CMK (cell line): ENCODE results near the gene SLC9A5.

Experiments
- DNase-seq: peaks from one replicate; pipeline ENCODE4 v3.0.0-alpha.2; 2010; ENCODE audit warnings: low read depth

The SLC9A5 gene

DNA sequence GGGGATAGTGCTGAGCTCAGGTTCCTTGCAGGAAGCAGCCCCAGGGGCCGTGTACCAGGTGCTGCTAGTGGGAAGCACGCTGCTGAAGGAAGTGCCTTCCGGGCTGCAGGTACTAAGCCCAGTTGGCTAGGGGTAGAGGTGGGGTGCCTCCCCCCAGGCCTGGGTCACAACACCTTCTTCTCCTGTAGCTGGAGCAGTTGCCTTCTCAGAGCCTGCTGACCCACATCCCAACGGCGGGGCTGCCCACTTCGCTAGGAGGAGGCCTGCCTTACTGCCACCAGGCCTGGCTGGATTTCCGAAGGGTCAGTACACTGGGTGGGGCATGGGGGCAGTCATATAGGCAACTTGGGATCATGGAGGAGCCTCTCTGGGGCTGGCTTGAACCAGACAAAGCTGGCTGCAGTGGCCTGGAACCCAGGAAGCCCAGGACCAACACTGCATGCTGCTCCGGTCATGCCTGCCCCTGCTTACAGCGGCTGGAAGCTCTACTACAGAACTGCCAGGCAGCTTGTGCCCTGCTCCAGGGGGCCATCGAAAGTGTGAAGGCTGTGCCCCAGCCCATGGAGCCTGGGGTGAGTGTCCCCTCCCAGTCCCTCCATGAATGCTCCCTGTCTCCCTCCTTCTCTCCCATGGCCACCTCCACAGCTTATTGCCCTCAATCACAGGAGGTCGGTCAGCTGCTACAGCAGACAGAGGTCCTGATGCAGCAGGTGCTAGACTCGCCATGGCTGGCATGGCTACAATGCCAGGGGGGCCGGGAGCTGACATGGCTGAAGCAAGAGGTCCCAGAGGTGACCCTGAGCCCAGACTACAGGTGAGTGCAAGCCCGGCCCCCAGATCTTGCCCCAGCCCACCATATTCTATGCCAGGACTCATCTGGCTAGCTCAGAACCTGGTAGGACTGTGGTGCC lies 33.0 kb downstream of the SLC9A5 start:
- no peak for DNase-seq

DNA sequence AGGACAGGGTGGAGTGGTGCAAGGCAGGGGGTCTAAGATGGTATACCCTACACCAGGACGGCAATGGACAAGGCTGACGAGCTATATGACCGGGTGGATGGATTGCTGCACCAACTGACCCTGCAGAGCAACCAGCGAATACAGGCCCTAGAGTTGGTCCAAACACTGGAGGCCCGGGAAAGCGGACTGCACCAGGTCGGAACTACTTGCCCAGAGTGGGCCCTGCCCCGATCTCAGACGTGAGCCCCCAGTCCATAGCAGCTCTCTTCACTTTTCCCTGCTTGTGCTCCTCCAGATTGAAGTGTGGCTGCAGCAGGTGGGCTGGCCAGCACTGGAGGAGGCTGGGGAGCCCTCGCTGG lies 33.6 kb downstream of the SLC9A5 start:
- DNase-seq: no peak

DNA sequence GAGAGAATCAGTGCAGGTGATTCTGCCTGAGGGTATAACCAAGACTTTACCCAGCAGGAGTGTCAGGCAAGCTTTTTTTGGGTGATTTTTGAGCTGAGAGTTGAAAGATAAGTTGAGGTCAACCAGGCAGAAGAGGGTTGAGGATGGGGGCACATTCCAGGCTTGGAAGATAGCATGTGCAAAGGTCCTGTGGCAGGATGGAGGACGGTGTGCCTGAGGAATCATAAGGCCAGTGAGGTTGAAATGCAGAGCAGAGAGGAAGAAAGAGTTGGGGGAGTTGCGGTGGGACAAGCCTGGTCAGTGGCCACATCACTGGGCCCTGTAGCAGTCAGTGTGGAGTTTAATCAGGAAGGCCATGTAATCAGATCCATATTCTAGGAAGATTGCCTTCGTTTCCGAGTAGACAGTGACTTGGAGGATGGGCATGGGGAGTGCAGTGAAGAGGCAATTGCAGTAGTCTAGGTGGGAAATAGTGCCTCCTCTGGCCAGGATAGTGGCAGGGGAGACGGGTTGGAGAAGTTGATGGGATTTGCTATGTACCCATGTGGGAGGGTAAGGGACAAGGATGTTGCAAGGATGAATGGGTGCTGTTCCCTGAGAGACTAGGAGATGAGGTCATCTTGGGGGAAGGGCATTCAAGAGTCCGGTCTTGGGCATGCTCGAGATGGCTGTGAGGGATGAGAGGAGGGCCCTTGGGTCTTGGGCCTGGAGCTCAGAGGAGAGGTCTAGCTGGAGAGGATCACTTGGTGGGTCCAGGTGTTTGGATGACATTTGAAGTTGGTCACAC lies 34.5 kb downstream of the SLC9A5 start:
- DNase-seq: no peak

DNA sequence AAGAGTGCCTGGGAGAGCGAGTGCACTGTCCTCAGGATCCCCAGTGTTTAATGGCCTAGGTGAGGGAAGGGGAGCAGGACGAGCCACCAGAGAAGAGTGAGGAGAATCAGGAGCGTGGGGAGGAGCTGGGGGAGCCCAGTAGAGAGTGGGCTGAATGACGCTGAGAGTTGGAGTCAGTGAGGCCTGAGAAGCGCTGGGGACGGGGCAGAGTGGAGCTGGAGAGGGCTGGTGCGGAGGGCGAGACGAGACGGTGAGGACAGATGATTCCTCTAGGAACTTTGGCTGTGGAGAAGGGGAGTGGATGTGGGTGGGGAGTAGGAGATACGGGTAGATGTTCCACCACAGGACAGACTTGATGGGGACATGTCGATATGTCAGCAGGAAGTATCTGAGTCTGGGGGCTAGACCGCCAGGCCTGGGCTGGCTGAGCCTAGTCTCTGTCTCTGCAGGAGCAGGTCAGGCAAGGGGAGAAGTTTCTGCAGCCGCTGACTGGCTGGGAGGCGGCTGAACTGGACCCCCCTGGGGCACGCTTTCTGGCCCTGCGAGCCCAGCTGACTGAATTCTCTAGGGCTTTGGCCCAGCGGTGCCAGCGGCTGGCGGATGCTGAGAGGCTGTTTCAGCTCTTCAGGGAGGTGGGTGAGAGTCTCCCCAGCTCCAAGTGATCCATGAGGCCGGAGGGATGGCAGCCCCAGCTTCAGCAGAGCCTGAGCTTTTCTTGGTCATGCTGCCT lies 35.2 kb downstream of the SLC9A5 start:
- no peak for DNase-seq

DNA sequence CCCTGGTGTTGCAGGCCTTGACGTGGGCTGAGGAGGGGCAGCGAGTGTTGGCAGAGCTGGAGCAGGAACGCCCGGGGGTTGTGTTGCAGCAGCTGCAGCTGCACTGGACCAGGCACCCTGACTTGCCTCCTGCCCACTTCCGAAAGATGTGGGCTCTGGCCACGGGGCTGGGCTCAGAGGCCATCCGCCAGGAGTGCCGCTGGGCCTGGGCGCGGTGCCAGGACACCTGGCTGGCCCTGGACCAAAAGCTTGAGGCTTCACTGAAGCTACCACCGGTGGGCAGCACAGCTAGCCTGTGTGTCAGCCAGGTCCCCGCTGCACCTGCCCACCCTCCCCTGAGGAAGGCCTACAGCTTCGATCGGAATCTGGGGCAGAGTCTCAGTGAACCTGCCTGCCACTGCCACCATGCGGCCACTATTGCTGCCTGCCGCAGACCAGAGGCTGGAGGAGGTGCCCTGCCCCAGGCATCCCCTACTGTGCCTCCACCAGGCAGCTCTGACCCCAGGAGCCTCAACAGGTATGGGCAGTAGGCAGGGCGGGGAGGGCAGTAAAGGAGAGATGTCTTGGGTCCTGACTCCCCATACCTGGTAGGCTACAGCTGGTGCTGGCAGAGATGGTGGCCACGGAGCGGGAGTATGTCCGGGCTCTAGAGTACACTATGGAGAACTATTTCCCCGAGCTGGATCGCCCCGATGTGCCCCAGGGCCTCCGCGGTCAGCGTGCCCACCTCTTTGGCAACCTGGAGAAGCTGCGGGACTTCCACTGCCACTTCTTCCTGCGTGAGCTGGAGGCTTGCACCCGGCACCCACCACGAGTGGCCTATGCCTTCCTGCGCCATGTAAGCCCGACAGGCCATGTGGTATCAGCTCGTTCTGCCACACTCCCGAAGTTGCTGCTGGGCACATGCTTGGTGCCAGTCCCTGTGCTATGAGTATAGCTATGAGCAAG lies 36.2 kb downstream of the SLC9A5 start:
- no peak for DNase-seq

DNA sequence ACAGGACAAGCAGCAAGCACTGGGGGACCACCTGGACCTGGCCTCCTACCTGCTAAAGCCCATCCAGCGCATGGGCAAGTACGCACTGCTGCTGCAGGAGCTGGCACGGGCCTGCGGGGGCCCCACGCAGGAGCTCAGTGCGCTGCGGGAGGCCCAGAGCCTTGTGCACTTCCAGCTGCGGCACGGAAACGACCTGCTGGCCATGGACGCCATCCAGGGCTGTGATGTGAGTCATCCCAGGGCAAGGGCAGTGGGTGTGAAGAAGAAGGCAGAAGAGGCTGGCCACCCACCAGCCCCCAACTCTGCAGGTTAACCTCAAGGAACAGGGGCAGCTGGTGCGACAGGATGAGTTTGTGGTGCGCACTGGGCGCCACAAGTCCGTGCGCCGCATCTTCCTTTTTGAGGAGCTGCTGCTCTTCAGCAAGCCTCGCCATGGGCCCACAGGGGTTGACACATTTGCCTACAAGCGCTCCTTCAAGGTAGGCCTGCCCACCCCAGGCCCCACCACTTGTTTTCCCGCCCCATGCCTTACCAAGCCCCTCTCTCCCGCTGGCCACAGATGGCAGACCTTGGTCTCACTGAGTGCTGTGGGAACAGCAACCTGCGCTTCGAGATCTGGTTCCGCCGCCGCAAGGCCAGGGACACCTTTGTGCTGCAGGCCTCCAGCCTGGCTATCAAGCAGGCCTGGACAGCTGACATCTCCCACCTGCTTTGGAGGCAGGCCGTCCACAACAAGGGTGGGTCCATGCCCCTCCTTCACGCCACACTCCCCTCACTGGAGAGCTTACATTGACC lies 37.9 kb downstream of the SLC9A5 start:
- no peak for DNase-seq

DNA sequence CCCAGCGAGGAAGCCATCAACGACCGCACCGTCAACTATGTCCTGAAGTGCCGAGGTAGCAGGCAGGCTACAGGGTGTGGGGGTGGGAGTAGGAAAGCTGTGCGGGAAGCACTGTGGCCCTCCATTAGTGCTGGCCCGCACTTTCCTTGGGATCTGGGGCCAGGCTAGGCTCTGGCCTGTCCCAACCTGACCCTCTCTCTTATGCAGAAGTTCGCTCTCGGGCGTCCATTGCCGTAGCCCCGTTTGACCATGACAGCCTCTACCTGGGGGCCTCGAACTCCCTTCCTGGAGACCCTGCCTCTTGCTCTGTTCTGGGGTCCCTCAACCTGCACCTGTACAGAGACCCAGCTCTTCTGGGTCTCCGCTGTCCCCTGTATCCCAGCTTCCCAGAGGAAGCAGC lies 39.2 kb downstream of the SLC9A5 start:
- no peak for DNase-seq

DNA sequence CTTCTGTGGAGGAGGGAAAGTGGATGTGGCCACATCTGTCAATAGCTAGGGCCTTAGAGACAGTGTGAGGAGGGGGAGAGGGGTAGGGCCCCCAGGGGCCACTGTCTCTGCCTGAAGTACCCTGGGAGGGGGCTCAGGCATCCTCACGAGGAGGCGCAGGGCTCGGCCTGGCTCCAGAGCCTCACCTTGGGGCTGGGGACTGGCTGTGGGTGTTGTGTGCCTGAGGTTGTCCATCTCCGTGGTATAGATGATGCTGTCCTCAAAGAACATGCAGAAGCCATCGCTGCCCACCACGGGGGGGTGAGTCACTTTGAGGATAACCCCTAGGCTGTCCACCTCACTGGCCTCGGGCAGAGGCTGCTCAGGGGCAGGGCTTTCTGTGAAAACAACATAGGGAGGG lies 42.7 kb downstream of the SLC9A5 start:
- DNase-seq: no peak

DNA sequence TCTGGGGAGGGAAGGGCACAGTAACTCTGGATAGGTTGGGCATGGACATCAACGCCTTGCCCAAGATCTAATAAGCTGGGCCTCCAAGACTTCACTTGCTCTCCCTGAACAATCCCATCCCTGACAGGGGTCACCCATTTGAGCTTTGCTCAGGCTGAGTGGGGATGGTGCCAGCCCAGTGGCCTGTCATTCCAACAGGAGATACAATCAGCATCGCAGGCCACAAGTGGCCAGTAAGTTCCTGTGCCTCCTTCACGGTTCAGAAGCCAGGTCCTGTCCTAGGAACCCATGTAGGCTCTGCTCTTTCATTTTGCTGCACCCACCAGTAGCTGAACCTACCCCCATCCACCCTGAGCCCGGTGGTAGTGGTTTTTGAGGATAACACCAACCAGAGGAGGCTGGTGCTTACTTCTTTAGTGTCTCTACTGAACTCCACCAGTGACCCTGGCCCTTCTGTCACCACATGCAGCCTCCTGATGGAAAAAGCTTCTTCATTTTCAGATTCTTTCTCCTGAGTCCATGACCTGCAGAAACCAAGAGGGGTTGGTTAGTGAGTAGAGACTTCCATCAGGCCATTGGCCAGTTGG lies 45.5 kb downstream of the SLC9A5 start:
- DNase-seq: no peak

DNA sequence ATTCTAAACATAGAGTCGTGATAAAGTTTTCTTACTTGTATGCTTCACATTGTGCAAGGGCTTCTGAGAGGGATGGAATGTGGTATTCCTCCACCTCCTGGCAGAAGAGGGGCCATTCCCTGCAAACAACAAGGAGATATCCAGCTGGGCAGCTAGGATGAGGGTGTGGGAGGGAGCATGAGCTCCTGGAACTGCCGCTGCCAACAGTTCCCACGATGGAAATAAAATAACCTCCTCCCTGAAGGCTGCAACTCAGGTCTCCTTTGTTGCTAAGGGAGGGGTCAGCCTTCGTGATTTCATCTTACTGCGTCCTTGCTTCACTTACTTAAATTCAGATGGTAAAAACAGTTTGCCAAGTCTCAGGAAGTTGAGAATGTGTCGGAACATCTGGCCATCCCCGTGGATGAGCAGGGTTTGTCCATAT lies 46.2 kb downstream of the SLC9A5 start:
- DNase-seq: no peak

DNA sequence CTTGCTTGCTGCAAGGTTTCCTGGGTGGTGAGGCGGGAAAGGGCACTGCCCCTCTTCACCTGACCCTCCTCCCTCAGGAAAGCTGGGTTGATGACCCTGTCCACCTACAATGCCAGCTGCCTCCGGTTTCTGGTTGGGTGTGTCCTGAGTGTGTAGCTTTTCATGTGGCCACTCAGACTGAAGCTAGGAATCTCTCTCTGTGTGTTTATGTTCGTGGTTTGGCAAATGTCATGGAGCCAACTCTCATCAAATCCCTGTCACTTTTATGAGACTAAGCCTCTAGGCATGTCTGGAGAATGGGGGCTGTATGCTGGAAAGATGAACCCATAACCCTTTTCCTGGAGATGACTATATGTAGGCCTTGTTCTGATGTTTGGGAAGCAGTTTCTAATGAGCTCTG lies 47.6 kb downstream of the SLC9A5 start:
- no peak for DNase-seq

DNA sequence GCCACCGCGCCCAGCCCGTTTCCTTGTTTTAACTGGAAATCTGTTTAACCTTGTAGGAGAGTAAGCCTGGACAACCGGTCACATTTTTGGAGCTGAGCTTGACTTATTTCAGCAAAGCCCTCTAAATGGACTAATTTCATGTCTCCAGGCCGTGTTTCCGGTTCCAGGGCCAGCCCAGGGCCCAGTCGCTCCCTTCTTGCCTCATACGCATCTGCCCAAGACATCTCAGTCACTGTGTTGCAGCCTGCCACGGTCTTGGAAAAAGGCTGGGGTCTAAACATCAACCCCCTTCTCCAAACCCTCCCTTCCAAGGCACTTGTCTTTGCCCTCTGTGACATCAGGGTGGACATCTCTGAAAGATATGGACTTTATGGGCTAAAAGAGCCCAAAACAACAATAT lies 49.5 kb downstream of the SLC9A5 start:
- DNase-seq: no peak

DNA sequence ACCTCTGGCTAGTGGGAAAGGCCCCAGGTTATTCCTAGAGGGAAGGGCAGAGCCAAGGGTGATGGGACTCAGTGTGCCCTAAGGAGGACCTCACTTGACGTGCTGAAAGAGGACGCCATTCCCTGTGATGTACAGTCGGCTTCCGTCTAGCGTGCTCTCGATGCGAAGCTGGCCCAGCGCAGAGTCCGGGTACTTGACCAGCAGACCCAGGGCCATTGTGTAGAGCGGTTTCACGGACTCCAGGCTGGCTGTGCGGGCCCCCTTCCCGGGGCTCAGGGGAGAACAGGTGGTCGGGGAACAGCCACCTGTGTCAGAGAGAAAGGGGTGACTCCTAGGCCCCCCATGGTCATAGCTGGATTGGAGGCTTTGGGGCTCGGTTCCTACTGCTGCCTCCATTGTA lies 50.5 kb downstream of the SLC9A5 start:
- DNase-seq: no peak

DNA sequence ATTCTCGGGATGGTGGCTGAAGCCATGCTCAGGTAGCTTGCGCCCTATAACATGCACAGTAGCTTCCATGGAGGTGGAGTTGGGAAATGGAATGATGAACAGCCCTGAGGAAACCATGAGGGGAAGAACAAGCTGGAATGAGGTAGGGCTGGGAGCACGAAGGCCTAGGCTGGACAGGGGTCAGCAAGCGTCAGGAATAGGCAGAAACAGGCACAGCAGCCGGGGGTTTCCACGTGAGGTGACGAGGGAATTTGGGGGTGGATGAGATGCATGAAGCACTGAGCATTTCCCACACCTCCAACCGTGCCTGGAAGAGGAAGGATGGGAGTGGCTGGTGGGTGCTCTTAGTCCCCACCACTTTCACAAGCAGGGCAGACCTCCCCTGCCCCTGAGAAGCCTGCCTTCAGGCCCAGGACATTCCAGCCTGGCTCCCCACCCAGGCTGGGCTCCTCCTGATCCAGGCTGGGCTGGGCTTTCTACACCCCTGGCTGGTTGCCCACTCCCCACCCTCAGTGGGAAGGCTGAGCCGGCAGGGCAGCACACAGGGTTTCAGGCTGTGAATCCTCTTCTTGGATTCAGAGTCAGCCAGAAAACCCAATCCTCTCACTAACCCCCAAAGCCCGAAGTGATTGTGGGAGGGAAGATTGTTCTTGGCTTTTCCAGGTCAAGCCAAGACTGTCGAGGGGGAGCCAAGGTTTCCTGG lies 52.5 kb downstream of the SLC9A5 start:
- DNase-seq: no peak

DNA sequence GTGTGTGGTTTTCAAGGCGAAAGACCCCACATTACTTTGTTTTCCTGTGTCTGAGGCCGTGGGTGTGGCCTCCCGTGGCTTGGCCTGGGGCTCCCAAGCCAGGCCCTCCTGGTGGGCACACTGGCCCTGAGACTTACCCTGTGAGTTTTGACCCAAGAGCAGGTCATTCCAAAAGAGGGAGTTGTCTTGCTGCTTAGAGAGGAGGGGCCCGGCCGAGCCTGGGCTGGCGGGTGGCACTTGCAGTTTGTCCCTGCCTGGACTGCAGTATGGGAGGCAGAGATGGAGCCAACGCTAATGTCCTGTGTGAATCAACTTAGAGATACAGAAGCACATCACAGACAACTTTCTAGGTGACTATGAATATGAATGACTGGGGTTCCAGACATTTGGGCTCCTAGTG lies 53.3 kb downstream of the SLC9A5 start:
- DNase-seq: no peak

DNA sequence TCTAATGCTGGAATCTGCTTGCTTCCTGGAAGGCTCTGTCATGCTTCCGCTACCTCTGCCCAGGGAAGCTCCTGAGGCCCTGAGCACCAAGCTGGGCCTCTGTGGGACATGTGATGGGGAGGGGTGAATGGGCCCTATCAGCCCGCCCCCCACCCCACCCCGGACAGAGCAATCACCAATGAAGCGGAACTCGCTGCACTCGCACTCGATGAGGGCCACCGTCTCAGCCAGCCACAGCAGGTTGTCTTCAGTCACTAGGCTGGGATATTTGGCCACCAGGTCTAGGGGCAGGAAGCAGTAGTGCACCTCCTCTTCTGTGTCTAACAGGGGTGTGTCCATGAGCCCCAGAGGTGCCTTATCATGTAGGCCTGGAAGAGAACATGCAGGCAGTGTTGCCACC lies 54.2 kb downstream of the SLC9A5 start:
- no peak for DNase-seq

DNA sequence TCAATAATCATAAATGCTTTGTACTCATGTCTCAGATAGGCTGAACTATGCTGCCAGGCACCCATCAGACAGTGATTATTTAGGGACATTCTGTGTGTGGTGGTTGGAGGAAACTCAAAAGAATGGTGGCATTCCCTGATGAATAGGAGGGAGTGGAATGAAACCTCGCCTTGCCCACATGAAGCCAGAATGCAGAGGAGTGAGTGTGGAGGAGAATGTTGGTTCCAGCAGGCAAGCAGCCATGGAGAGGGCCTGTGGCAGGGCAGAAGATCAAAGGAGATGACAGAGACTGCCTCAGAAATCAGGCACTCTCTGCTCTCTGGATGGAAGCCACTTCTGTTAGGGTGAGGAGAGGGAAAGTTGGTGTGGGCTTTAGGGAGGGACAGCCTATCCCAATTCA lies 55.2 kb downstream of the SLC9A5 start:
- no peak for DNase-seq

DNA sequence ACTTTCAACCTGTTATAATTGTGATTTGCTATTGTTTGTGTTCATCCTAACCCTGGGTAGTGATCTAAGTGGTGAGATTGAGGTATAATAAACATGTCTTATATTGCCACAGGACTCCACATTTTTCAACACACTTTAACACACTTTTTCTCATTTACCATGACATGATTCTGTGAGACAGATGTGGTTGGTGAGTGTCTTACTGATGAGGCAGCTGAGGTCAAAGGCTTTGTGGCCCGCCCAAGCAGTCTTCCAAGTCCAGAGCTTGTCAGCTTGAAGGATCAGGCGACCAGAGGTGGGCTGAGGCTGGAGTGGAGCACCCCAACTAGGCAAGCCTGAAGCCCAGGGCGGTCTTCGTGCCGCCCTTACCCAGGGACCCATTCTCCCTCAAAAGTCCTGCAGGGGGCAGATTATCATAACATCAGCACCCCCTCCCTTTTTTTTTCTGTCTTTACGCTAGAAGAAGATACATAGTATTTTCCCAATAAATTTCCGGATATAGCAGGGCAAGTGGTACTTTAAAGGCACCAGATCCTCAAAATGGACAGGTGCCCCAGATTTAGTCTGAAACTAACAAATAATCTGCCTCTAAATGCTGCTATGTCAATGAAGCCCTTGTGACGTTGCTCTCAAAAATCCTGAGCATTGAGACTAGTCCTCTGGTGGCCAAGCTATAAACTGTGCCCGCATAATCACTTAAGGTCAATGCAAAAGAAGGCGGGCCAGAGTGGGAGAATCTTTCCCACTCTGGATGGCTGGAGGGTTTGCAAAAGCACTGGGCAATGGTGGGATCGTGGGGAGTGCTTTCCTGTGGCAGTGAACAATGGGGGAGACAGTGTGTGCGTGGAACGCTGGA lies 56.7 kb downstream of the SLC9A5 start:
- no peak for DNase-seq

DNA sequence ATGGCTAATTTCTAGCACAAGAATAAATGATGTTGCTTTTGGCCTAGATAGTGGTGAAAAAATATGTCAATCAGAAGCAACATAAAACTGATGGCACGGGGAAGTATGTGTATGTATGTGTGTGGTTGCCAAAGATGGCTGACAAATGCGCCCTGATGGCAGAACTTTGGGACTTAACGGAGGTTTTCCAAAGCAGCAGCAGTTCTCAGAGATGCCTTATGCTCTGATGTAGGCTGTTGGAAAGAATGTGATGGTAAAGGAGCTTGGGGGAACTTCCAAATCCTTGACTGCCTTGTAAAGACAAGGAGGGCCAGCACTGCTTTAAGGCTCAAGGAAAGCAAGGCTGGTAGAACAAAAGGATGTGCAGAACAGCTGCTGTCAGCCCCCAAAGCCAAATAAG lies 61.8 kb downstream of the SLC9A5 start:
- no peak for DNase-seq
